Measurements from ENCODE around the gene ATL3.
"Not testable (repeated sequence)": the region's sequence is repeated elsewhere in the genome, so short reads cannot be mapped to it uniquely, and the experiment has no call there.

The ATL3 gene

DNA sequence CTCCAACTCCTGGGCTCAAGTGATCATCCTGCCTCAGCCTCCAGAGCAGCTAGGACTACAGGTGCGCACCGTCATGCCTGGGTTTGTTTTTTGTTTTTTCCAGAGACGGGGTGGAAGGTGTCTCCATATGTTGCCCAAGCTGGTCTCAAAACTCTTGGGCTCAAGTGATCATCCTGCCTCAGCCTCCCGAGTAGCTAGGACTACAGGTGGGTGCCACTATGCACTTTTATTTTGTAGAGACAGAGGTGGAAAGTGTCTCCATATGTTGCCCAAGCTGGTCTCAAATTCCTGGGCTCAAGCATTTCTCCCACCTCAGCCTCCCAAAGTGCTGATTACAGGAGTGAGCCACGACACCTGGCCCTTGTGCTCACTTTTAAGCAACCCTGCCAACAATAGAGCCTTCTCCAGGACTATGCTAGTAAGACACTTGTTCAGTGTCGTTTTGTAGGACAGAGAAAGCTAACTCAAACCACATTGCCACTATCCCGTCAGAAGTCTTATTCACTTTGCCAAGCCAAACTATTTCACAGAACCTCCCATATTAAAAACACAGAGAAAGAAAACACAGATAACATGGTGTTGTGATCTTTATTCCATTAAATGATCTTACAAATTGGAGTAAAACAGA, 47.5 kb downstream of the ATL3 start:
- no peak for DNase-seq (ENCODE audit: low read depth, low spot score)

DNA sequence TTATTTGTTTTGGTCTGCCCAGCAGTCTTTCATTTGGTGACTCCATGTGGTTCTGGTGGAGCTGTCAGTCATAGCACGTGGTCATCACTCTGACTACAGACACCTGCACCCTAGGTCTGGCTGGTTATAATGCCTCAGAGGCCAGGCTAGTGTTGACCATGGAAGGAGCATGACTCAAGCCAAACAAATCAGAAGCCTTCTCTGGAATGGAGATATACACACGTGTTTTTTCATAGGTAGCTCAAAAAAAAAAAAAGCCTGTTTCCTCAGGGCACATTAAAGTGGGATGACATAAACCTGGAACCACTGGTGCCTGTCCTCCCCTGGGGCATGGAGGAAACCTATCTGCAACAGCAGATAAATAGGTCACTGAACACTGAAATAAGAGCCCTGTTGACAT, 48.9 kb downstream of the ATL3 start:
- DNase-seq (ENCODE audit: low read depth, low spot score): no peak

DNA sequence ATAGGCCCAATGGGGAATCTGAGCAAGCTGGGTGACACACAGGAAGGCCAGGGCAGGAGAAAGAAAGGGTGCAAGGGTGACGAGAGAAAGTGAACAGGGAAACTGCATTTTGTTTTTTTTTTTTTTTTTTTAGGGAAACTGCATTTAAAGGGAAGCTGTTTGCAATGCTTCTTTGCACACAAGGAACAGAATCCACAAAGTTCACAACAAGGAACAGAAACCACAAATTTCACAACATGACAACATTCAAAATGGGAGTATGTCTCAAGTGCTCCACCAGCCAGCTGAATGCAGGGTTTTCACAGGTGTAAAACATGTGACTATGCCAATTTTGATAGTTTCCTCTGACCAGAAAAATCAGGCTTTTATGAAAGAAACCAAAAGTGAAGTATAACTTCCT, 50.1 kb downstream of the ATL3 start:
- DNase-seq (ENCODE audit: low read depth, low spot score): no peak

DNA sequence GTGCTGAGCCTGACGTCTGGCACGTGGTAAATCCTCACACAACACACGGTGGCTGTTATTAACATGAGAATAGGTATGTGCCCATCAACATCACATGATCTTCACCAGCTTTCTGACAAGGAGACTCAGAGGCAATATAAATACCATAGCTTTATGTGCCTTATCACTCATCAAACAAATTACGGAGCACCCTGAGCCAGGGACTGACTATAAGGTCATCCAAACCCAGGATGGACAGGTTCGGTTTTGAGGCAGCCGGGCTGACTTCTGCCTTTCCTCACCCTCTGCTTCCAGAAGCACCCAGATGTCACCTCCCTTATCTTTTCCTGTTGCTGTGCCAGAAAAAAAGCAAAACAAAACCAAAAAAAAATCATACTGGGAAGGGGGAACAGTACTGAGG, 51.2 kb downstream of the ATL3 start:
- no peak for DNase-seq (ENCODE audit: low read depth, low spot score)

DNA sequence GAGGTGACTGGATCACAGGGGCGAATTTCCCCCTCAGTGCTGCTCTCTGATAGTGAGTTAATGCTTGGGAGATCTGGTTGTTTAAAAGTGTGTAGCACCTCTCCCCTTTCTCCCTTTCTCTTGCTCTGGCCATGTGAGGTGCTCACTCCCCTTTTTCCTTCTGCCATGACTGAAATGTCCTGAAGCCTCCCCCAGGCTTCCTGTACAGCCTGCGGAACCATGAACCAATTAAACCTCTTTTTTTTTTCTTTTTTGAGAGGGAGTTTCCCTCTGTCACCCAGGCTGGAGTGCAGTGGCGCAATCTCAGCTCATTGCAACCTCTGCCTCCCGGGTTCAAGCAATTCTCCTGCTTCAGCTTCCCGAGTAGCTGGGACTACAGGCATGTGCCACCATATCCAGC, 53.5 kb downstream of the ATL3 start:
- DNase-seq (ENCODE audit: low read depth, low spot score): not testable (repeated sequence)

DNA sequence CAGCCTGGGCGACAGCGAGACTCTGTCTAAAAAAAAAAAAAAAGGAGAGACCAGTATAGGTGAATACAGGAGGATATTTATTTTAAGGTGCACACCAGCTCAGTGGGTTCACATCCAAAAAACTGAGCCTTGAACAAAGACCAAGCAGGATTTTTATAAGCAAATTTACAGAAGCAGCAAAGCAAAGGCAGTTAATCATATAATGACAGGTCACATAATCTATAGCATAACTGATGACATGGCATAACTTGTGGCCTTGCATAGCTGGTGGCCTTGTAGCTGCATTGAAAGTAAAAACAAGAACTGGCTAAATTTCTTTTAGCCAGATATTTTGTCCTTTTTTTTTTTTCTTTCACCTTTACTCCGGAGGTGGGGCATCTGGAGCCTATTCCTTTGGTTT, 54.2 kb downstream of the ATL3 start:
- no peak for DNase-seq (ENCODE audit: low read depth, low spot score)

DNA sequence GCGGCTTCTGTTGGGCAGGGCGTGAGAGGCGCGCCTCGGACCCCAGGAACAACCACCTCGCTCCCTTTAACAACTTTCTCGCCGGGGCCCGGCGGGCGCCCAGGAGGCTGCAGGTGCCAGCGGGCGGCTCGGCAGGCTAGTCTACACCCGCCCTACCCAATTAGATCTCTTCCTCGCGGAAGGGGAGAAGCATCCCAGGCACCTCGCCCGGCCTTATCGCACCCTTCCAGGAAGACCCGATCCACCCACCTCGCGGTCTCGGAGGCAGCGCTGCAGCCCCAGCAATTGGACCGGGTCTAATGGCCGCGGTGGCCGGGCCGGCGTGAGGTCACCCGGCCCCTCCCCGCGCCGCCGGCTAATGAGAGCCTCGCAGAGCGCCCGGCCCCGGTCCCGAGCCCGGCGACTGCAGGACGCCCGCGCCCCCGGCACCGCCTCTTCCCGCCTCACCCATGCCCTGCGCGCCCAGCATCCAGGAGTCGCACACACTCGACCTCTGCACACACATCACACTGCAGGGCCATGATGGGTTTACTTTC, 57.0 kb downstream of the ATL3 start, which contains the start of gene PLAAT3:
PLAAT3 (minus strand) TSS at position 298 of the 536 bp plus-strand sequence. CDS start 419 bp downstream, outside the sequence.
- DNase-seq (ENCODE audit: low read depth, low spot score): peak; percentile 76

DNA sequence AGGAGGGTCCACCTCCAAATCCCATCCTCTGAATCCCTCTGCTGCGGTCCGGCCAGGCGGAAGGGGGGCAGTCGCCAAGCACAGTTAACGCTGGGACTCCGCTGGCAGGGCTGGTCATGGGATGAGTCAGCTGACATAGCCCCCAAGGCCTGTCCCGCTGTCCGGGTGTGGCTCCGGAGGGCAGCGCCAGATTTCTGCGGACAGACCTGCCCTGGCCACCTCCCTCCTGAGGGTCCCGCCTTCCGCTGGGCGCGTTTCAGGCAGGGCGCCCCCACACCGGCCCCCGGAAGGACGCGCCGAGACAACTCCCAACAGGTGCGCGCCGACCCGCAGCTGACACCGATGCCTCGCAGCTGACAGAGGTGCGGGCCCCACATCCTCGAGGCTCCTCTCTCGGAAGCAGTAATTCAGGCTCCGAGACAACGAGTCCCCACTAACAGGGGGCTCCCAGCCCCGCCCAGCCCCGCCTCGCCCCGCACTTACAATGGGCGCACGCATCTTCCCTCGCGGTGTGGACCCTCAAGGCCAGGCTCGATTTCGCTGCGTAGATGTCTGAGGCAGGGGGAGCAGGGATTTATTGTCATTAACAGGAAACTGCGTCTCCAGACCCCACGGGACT, 57.5 kb downstream of the ATL3 start:
- DNase-seq (ENCODE audit: low read depth, low spot score): peak; percentile 66

DNA sequence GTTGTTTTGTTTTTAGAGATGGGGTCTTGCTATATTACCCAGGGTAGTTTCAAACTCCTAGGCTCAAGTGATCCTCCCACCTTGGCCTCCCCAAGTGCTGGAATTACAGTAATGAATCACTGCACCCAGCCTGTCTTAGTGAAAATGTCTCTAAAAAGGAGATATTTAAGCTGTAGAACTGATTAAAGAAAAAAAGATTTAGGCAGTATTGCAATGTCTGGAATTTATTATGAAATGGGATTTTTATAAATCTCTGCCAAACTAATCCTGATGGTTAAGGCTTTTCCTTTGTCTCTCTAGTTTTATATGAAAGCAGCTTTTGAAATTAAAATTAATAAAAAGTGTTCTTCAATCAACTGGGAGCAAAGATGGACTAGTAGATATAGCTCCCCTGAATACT, 59.0 kb downstream of the ATL3 start:
- no peak for DNase-seq (ENCODE audit: low read depth, low spot score)

DNA sequence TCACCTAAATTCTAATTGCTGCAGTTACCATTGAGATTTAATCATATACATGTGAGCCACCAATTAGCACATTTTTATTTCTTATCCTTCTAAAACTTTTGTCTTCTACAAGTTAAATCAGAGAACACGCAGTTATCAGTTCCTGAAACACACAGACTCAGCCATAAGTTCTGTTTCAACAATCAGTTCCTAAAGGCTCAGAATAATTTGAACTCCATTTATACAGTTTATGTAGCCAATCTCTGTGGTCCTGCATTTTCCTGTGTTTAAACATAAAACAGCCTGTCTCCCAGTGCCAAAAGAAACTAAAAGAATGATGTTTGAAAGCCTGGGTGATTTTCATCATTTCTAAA, 59.8 kb downstream of the ATL3 start:
- DNase-seq (ENCODE audit: low read depth, low spot score): no peak

DNA sequence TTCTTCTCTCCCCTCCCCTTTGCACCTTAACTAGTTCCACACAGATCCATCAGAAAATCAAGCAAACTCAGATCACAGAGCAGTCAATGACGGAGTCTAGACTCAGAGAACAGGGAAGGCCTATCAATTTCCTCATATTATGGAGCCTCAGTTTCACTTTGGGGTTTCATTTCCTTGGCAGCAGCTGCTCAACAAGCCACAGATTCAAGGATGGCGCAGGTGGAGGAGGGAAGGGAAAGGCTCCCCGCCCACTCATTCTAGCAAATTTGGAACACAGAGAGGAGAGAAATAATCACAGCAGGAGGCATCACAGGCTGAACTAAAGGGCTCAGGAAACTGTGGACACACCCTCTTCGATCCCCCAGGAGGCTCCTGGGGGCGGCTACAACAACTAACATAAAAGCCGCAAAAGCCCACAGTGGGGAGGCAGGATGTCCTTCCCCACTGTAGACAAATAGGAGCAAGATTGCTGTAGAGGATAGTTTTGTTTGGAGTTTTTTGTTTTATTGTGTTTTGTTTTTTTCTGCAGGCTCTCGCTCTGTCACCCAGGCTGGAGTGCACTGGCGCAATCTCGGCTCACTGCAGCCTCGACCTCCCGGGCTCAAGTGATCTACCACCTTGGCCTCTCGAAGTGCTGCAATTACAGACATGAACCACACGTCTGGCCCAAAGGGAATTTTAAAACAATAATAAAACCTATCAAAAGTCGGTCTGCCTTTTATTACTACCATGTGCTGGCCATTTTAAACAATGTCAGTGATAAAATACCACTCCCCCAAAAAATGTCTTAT, 60.4 kb downstream of the ATL3 start:
- DNase-seq (ENCODE audit: low read depth, low spot score): peak; percentile 32

DNA sequence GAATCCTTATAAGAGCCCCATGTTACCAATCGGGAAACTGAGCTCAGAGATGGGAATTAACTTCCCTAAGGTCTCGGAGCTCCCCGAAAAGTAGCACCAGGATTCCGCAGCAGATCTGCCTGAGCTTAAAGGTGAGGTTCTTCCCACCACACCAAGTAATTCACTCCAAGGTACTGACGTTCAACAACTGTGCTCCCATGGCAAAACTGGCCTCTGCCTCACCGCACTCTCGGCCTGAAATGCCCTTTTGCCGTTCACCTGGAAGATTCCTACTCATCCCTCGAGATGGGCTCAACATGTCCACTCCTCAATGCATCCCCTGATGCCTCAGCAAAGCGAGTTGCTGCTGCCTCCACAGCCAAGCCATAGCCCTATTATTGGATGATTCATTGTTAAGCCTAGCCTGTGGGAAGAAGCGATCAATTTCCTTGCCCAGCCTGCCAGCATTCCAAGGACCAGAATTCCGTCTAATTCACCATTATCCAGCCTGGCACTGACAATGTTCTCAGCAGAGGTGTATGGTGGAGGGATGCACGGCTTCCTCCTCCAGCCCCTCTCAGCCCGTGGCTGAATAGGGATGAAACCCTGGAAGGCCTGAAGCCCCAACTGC, 61.1 kb downstream of the ATL3 start:
- DNase-seq (ENCODE audit: low read depth, low spot score): peak; percentile 60

DNA sequence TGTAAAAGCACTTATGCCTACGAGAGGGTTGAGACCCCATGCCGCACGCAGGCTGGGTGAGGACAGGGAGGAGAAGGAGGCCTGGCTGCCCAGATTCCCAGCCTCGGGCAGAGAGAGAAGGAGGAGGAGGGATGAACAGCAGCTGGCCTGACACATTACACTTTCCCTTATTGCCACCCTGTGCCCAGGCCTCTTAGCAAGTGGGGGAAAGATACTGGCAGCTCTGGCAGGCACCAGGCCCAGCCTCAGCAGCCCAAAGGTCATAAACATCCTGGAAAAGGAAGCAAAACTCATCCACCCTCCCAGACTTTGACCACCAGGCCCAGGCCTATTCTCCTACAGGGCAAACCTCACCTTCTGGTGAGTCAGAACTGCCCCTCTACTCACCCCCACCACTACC, 61.6 kb downstream of the ATL3 start:
- DNase-seq (ENCODE audit: low read depth, low spot score): peak; percentile 20

DNA sequence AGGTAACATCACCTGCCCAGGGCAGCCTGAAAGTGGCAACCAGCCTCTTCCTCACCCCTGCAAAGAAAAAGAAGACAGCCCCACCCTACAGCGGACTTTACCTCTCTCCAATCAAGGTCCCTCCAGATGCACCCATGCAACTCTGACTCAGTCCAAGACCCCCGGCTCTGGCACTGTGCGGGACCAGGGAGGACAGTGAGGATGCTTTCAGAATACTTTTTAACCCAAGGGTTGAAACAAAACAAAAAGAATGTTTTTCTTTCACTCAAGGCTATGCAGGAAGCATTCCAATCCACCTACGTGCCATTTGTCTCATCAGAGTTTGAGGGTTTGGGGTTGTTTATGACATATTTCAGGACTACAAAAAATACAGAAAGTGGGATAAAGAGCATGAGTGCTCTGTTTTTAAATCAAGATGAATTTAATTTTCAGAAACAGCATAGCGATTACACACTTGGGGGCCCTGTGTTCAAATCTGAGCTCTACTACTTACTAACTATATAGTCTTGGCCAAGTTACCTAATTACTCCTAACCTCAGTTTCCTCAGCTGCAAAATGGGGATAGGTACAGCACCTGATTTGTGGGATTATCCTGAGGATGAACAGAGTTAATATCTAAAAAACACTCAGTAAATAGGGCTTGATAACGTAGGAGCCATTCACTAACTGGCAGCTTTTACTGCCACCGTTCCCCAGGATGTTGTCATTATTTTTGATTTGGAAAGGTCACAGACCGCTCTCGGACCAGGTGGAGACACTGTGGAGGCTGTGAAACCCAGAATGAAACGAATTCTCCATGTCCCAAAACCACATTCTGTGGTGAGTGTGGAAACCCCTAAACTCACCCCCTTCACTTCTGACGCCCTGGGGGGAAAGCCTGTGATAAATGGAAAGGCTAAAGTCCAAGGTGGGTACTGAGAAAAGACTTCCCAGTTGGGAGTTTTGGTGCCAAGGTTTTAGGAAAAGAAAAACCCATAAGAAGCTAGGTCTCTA, 62.5 kb downstream of the ATL3 start:
- DNase-seq (ENCODE audit: low read depth, low spot score): peak; percentile 89

DNA sequence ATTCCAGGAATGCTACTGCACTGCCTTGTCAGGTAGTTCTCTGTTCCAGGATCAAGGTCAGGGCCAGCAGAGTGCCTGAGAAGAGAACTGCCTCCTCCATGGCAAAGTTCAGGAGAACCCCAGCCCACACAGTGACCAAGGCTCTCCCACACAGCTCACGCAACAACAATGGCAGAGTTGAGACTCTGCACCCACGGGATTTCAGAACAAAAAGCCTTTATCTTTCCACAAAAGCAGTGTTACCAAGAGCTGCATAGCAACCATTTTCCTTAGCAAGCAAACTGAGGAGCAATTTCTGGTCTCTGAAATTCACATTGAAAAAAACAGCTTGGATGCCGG, 68.0 kb downstream of the ATL3 start:
- DNase-seq (ENCODE audit: low read depth, low spot score): peak; percentile 64

DNA sequence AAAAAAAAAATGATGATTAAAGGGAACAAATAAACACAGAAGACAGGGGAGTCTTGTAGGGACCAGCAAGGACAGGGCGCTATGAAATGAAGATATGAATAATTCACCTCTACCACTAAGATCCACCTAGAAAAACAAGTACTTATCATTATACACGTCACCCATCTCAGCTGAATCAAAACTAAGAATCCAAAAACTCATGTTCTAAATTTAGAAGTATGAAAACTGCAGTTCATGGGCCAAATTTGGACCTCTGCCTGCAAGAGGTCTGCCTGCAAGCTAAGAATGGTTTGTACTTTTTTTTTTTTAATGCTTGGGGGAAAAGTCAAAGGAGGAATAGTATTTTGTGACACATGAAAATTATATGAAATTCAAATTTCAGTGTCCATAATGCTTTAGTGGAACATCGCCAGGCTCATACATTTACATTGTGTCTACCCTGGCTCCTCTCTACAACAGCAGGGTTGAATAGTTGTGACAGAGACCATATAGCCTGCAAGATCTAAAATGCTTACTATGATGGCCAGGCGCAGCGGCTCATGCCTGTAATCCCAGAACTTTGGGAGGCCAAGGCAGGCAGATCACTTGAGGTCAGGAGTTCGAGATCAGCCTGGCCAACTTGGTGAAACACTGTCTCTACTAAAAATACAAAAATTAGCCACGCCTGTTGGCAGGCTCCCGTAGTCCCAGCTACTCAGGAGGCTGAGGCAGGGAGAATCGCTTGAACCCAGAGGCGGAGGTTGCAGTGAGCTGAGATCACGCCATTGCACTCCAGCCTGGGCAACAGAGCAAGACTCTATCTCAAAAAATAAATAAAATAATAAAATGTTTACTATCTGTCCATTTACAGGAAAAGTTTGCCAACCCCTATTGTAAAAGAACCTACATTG, 68.6 kb downstream of the ATL3 start:
- peak; percentile 57 for DNase-seq (ENCODE audit: low read depth, low spot score)

DNA sequence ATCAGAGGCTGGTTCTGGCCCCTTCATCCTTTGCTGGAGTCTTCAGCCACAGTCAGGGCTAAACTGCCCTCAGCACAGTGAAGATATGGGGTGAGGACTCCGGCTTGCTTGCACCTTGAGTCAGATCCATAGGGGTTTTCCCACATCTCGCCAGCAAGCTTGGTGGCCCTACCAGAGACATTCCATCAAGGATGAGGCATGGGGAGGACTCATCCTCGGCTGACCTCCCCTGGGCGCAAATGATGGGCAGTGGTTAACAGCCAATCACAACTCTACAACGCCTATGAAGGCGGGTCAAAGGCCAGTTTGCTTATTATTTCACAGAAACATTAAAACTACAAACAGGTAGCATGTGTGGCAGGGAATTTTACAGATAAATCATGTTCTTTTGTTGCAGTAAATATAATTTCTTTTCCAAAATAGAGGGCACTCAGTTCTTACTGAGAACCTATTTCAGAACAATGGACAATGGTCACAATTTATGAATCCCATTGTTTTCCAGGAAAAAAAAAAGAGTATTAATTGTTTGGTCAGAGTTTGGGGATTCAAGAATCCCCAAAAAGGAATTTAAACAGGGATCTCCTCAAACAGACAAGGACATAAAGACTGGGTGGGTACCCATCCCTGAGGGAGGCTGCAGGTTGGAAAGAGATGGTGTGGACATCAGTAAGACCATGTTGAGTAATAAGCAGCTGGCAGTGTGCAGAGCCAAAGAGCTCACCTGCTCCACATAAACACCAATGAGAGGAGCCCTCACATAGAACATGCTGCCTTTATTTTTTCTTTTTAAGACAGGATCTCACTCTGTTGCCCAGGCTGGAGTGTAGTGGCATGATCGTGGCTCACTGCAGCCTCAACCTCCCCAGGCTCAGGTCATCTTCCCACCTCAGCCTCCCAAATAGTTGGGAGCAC, 71.7 kb downstream of the ATL3 start:
- DNase-seq (ENCODE audit: low read depth, low spot score): peak; percentile 59

DNA sequence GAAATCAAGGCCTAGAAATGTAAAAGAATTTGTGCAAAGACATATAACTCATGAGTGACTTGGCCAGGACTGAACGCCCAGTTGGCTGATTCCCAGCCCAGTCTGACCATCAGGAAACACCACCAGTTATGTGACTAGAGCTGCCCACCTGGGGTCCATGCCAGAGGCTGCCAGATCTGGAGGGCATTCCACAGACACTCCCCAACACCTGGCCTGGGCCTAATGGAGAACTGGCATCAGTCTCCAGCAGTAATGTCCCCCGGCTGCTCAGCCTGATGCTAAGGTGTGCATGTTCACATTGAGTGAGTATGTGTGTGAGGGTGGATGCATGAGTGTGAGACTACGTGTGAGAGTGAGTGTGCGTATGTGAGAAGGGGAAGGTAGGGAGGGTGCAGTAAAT, 72.6 kb downstream of the ATL3 start:
- no peak for DNase-seq (ENCODE audit: low read depth, low spot score)

DNA sequence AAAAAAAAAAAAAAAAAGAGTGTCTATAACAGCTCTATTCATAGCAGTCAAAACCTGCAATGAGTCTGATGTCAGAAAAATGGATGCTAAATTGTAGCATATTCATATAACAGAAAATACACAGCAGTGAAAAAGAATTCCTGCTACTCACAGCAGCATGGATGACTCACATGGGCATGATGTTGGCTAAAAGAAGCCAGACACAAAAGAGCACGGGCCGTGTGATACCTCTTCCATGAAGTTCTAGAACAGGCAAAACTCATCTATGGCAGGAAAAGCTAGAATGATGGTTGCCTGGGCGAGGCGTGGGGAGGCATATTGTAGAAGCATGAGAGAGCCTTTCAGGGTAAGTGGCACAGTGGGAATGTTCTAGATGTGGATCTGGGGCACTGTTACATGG, 75.9 kb downstream of the ATL3 start:
- DNase-seq (ENCODE audit: low read depth, low spot score): peak; percentile 36
